Suprapubic skin (tissue), 4 donors: ENCODE measurements around the gene MYO9A. TPM values are rescaled to one million over a fixed set of nuclear protein-coding genes. Genes with fewer than 3 reads are reported as not detected.

ENCODE experiments used
- DNase-seq, 2 donors: peaks; one replicate each; pipeline ENCODE4 v3.0.0-alpha.2; 2019; ENCODE audit warnings: low spot score in 2 of 2
- H3K27ac ChIP-seq: fragments of 200-600 bp; sonication (generic); one replicate; pipeline ENCODE4 v1.5.1; 2019
- H3K27me3 ChIP-seq: fragments of 200-600 bp; sonication (generic); one replicate; pipeline ENCODE4 v1.5.1; 2019
- H3K36me3 ChIP-seq: fragments of 200-600 bp; sonication (generic); one replicate; pipeline ENCODE4 v1.5.1; 2019
- H3K4me1 ChIP-seq: fragments of 200-600 bp; sonication (generic); one replicate; pipeline ENCODE4 v1.5.1; 2019
- H3K4me3 ChIP-seq: fragments of 200-600 bp; sonication (generic); one replicate; pipeline ENCODE4 v1.5.1; 2019; ENCODE audit warnings: mild to moderate bottlenecking
- H3K9me3 ChIP-seq: fragments of 200-600 bp; sonication (generic); one replicate; pipeline ENCODE4 v1.5.1; 2019
- CTCF ChIP-seq, 2 donors: fragments of 200-600 bp in 1 of 2; fragments of 450-650 bp in 1 of 2; sonication (generic) in 1 of 2; IDR thresholded peaks; one replicate each; pipeline ENCODE4 v1.5.1; 2016 to 2019; ENCODE audit warnings: antibody characterized with exemption in 2 of 2, mild to moderate bottlenecking in 1 of 2, moderate library complexity in 1 of 2
- EP300 ChIP-seq: sonication (generic); formaldehyde crosslinking; IDR thresholded peaks from one replicate; pipeline ENCODE4 v1.6.1; 2017; ENCODE audit warnings: antibody characterized with exemption
- POLR2A ChIP-seq, 2 donors: fragments of 450-650 bp; IDR thresholded peaks; one replicate each; pipeline ENCODE4 v1.6.1; 2017; ENCODE audit warnings: antibody characterized with exemption in 2 of 2, mild to moderate bottlenecking in 2 of 2, moderate library complexity in 2 of 2
- POLR2AphosphoS5 ChIP-seq, 3 donors: sonication (generic); formaldehyde crosslinking; IDR thresholded peaks; one replicate each; pipeline ENCODE4 v1.6.1; 2017; ENCODE audit warnings: antibody characterized with exemption in 3 of 3
- WGBS: methylation state at CpG from one replicate; pipeline ENCODE4 v1.1.5; 2018; 5-methylcytosine and 5-hydroxymethylcytosine counted together
- total RNA-seq, 4 donors: library from RNA; depleted of rRNA; stranded (reverse); fragments of >200 nt; gene quantifications; one replicate each; pipeline ENCODE4 v1.1.0, GENCODE V29; 2016

Gene MYO9A
- total RNA-seq, 4 donors from 2014 or later, result 54.0 to 89.7 (median 61.8) TPM

- H3K36me3 ChIP-seq, result peaks cover 50% of the 10 kb centered on the region
- H3K9me3 ChIP-seq, result no peaks in the 10 kb centered on the region
- no peaks in the 10 kb centered on the region for H3K27me3 ChIP-seq
- TF ChIP-seq POLR2A (IDR thresholded peaks at IDR 0.05), result no peak
- TF ChIP-seq POLR2AphosphoS5 (IDR thresholded peaks at IDR 0.05), result no peak
- TF ChIP-seq EP300, result no peak
- no peak for TF ChIP-seq CTCF (IDR thresholded peaks at IDR 0.05)
- no peak for DNase-seq
- WGBS, result 88% methylated on average over 2 of the region's 2 CpGs
- no peaks in the 10 kb centered on the region for H3K4me1 ChIP-seq
- H3K27ac ChIP-seq, result no peak overlapping the region
- H3K4me3 ChIP-seq, result no peak overlapping the region
Measured at GRCh38 chr15:71830981-71831380, 287.0 kb downstream of the MYO9A start.

GRCh38 chr15:71826196-71826595 is 291.8 kb downstream of the MYO9A start:
- peaks cover 87% of the 10 kb centered on the region for H3K36me3 ChIP-seq
- H3K27me3 ChIP-seq, result no peaks in the 10 kb centered on the region
- no peak overlapping the region for H3K27ac ChIP-seq
- TF ChIP-seq POLR2AphosphoS5 (IDR thresholded peaks at IDR 0.05) (no peak), CTCF (IDR thresholded peaks at IDR 0.05) (no peak), POLR2A (IDR thresholded peaks at IDR 0.05) (no peak), EP300 (no peak)
- WGBS, result 78% methylated on average over 5 of the region's 5 CpGs
- no peaks in the 10 kb centered on the region for H3K4me1 ChIP-seq
- H3K9me3 ChIP-seq, result peaks cover 26% of the 10 kb centered on the region
- H3K4me3 ChIP-seq, result no peak overlapping the region
- no peak for DNase-seq

GRCh38 chr15:71825021-71825730 is 292.8 kb downstream of the MYO9A start:
- peaks cover 83% of the 10 kb centered on the region for H3K36me3 ChIP-seq
- WGBS, result 88% methylated on average over 4 of the region's 4 CpGs

GRCh38 chr15:71823801-71824200 is 294.1 kb downstream of the MYO9A start:
- Histone ChIP-seq H3K27ac (no peak overlapping the region), H3K4me1 (no peaks in the 10 kb centered on the region), H3K4me3 (no peak overlapping the region), H3K27me3 (no peaks in the 10 kb centered on the region), H3K36me3 (peaks cover 69% of the 10 kb centered on the region), H3K9me3 (peaks cover 29% of the 10 kb centered on the region)
- no peak for DNase-seq
- TF ChIP-seq EP300 (no peak), POLR2A (IDR thresholded peaks at IDR 0.05) (no peak)
- WGBS, result 75% methylated on average over 3 of the region's 3 CpGs

More at GRCh38 chr15:71825021-71825730, 292.8 kb downstream of the MYO9A start:
- no peaks in the 10 kb centered on the region for H3K27me3 ChIP-seq
- H3K4me3 ChIP-seq, result no peak overlapping the region
- DNase-seq, result no peak
- H3K4me1 ChIP-seq, result no peaks in the 10 kb centered on the region
- H3K27ac ChIP-seq, result no peak overlapping the region
- TF ChIP-seq EP300, result no peak
- TF ChIP-seq POLR2A (IDR thresholded peaks at IDR 0.05), result no peak
- TF ChIP-seq CTCF (IDR thresholded peaks at IDR 0.05), result no peak
- TF ChIP-seq POLR2AphosphoS5 (IDR thresholded peaks at IDR 0.05), result no peak
- peaks cover 29% of the 10 kb centered on the region for H3K9me3 ChIP-seq

- 92% methylated on average over 3 of the region's 3 CpGs for WGBS
Measured at GRCh38 chr15:71822890-71823630, 294.9 kb downstream of the MYO9A start.

GRCh38 chr15:71821547-71822129 is 296.3 kb downstream of the MYO9A start:
- 90% methylated on average over 5 of the region's 5 CpGs for WGBS
- H3K36me3 ChIP-seq, result peaks cover 48% of the 10 kb centered on the region
- no peak for DNase-seq
- H3K27ac ChIP-seq, result no peak overlapping the region
- peaks cover 29% of the 10 kb centered on the region for H3K9me3 ChIP-seq
- no peak overlapping the region for H3K4me3 ChIP-seq
- no peaks in the 10 kb centered on the region for H3K4me1 ChIP-seq
- TF ChIP-seq EP300 (no peak), CTCF (IDR thresholded peaks at IDR 0.05) (no peak), POLR2AphosphoS5 (IDR thresholded peaks at IDR 0.05) (no peak), POLR2A (IDR thresholded peaks at IDR 0.05) (no peak)
- H3K27me3 ChIP-seq, result no peaks in the 10 kb centered on the region

More at GRCh38 chr15:71822890-71823630, 294.9 kb downstream of the MYO9A start:
- peaks cover 62% of the 10 kb centered on the region for H3K36me3 ChIP-seq
- no peaks in the 10 kb centered on the region for H3K4me1 ChIP-seq
- no peaks in the 10 kb centered on the region for H3K27me3 ChIP-seq
- H3K4me3 ChIP-seq, result no peak overlapping the region
- no peak overlapping the region for H3K27ac ChIP-seq
- TF ChIP-seq POLR2AphosphoS5 (IDR thresholded peaks at IDR 0.05) (no peak), EP300 (no peak), POLR2A (IDR thresholded peaks at IDR 0.05) (no peak)
- H3K9me3 ChIP-seq, result peaks cover 29% of the 10 kb centered on the region
- no peak for DNase-seq
